SK-N-MC (cell line): ENCODE data around the gene TMTC1.

Experiments
- EZH2 ChIP-seq: fragments of 200-600 bp; sonication (generic); IDR thresholded peaks from one replicate; pipeline ENCODE4 v1.6.1; 2017; ENCODE audit warnings: antibody characterized with exemption
- FOXP2 ChIP-seq: optimal IDR thresholded peaks from 2 replicates; pipeline ENCODE3; 2011; ENCODE audit warnings: mild to moderate bottlenecking, moderate library complexity; ENCODE audit not compliant: insufficient read depth; ENCODE audit errors: extremely low read length, control extremely low read depth
- POLR2AphosphoS5 ChIP-seq: IDR thresholded peaks from 2 replicates; pipeline ENCODE4 v1.6.1; 2012; ENCODE audit warnings: mild to moderate bottlenecking, low read depth, low read length, borderline replicate concordance

DNA sequence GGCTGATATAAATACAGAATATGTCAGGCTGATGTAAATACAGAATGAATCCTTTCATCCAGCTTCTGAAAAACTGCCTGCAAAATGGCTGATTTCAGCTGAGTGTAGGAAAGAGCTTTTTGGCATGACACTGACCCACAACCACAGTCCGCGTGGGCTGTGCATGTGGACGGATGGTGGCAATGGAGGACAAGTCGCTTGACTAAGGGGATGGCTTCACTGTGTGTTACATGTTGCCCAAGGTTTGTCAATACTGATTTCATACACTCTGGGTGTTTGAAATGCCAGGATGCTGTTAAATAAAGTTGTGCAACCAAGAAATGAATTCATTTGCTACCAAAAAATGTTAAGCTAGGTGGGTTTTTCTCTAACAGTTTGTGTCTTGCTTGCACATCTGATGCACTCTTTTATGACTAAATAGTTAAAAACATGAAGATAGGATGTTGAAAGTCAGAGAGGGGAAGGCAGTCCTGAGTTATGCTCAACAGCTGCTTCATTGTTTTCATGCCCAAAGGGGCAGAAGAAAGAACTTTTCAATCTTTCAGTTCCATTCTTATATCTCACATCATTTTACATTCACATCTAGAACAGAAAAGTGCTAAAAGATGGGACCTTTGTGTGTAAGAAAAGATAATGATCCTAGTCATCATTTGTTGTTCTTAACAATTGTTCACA is 249.8 kb downstream of the TMTC1 start:
- TF ChIP-seq POLR2AphosphoS5 (no peak), EZH2 (no peak), FOXP2 (no peak)
